GM23338 (cell line): Measurements from ENCODE around the gene NPHP4. TPM values are rescaled to one million over a fixed set of nuclear protein-coding genes. Genes with fewer than 3 reads are reported as not detected.

Source experiments
- ATAC-seq: fragments of 200-7000 bp; cut with Tn5 transposase; 3 replicates; pipeline ENCODE4 v1.9.1; 2020
- DNase-seq: peaks from one replicate; pipeline ENCODE4 v3.0.0-alpha.2; 2015; ENCODE audit warnings: low spot score
- H2AFZ ChIP-seq: fragments of 200-600 bp; sonication (generic); 2 replicates; pipeline ENCODE4 v1.8.0; 2016; ENCODE audit warnings: antibody characterized with exemption, mild to moderate bottlenecking, moderate library complexity
- H3F3A ChIP-seq: fragments of 200-600 bp; sonication (generic); replicated peaks from 2 replicates; pipeline ENCODE4 v1.8.0; 2017; ENCODE audit warnings: antibody characterized with exemption, mixed run types, low read depth
- H3K27ac ChIP-seq: fragments of 200-600 bp; sonication (generic); 2 replicates; pipeline ENCODE4 v1.6.1; 2016; ENCODE audit warnings: low read depth
- H3K27me3 ChIP-seq: fragments of 200-600 bp; sonication (generic); 2 replicates; pipeline ENCODE4 v1.8.0; 2016; ENCODE audit warnings: mild to moderate bottlenecking, mixed run types, moderate library complexity; ENCODE audit not compliant: insufficient read depth
- H3K36me3 ChIP-seq: fragments of 200-600 bp; sonication (generic); 2 replicates; pipeline ENCODE4 v1.8.0; 2016; ENCODE audit warnings: mild to moderate bottlenecking; ENCODE audit not compliant: insufficient read depth
- H3K4me1 ChIP-seq: fragments of 200-600 bp; sonication (generic); 2 replicates; pipeline ENCODE4 v1.8.0; 2016; ENCODE audit warnings: mild to moderate bottlenecking, moderate library complexity; ENCODE audit not compliant: insufficient read depth
- H3K4me2 ChIP-seq: fragments of 200-600 bp; sonication (generic); 2 replicates; pipeline ENCODE4 v1.7.1; 2017; ENCODE audit warnings: mixed run types
- H3K4me3 ChIP-seq: fragments of 200-600 bp; sonication (generic); 2 replicates; pipeline ENCODE4 v1.6.1; 2016; ENCODE audit warnings: mixed run types
- H3K79me2 ChIP-seq: fragments of 200-600 bp; sonication (generic); replicated peaks from 2 replicates; pipeline ENCODE4 v1.8.0; 2017; ENCODE audit warnings: mild to moderate bottlenecking; ENCODE audit not compliant: insufficient read depth
- H3K9me2 ChIP-seq: fragments of 200-600 bp; sonication (generic); 2 replicates; pipeline ENCODE4 v1.8.0; 2017; ENCODE audit not compliant: insufficient read depth
- H4K20me1 ChIP-seq: fragments of 200-600 bp; sonication (generic); replicated peaks from 2 replicates; pipeline ENCODE4 v1.8.0; 2017; ENCODE audit warnings: mild to moderate bottlenecking; ENCODE audit not compliant: insufficient read depth
- H3K27ac Mint-ChIP-seq: 2 replicates; pipeline ENCODE4 v1.8.0; 2020; ENCODE audit warnings: inconsistent platforms, mild to moderate bottlenecking, moderate library complexity, mixed read lengths
- H3K27me3 Mint-ChIP-seq: 3 replicates; pipeline ENCODE4 v1.8.0; 2022; ENCODE audit warnings: low read depth, mild to moderate bottlenecking, moderate library complexity, mixed read lengths, inconsistent platforms; ENCODE audit not compliant: insufficient read depth, poor library complexity
- H3K36me3 Mint-ChIP-seq: 3 replicates; pipeline ENCODE4 v1.8.0; 2021; ENCODE audit warnings: low read depth, mild to moderate bottlenecking, inconsistent platforms, moderate library complexity, mixed read lengths
- H3K4me1 Mint-ChIP-seq: 3 replicates; pipeline ENCODE4 v1.8.0; 2020; ENCODE audit warnings: mild to moderate bottlenecking, inconsistent platforms, mixed read lengths
- H3K4me3 Mint-ChIP-seq: 3 replicates; pipeline ENCODE4 v1.8.0; 2021; ENCODE audit warnings: moderate library complexity, mild to moderate bottlenecking, inconsistent platforms, mixed read lengths
- H3K9me3 Mint-ChIP-seq: 3 replicates; pipeline ENCODE4 v1.8.0; 2020; ENCODE audit warnings: moderate library complexity, mild to moderate bottlenecking, inconsistent platforms, mixed read lengths
- CREB1 ChIP-seq: fragments of 250-450 bp; sonication (Bioruptor Pico); IDR thresholded peaks from 2 replicates; pipeline ENCODE4 v1.5.0; 2020; ENCODE audit warnings: low read depth, mild to moderate bottlenecking, moderate library complexity
- EZH2phosphoT487 ChIP-seq: fragments of 200-600 bp; sonication (generic); IDR thresholded peaks from one replicate; pipeline ENCODE4 v1.8.1; 2018; ENCODE audit warnings: antibody characterized with exemption; ENCODE audit not compliant: unreplicated experiment
- JUNB ChIP-seq: IDR thresholded peaks from one replicate; pipeline ENCODE4 v1.6.1; 2016; ENCODE audit warnings: antibody characterized with exemption; ENCODE audit not compliant: unreplicated experiment
- STAT1 ChIP-seq: IDR thresholded peaks from one replicate; pipeline ENCODE4 v1.6.1; 2016; ENCODE audit warnings: antibody characterized with exemption; ENCODE audit not compliant: unreplicated experiment
- ZNF114 ChIP-seq: fragments of 250-450 bp; sonication (Bioruptor Pico); IDR thresholded peaks from 2 replicates; pipeline ENCODE4 v1.5.0; 2020; ENCODE audit warnings: mild to moderate bottlenecking, moderate library complexity
- ZNF331 ChIP-seq: fragments of 250-450 bp; sonication (Bioruptor Pico); IDR thresholded peaks from 2 replicates; pipeline ENCODE4 v1.5.0; 2020; ENCODE audit warnings: low read depth, mild to moderate bottlenecking, moderate library complexity
- polyA plus RNA-seq: library from polyadenylated mRNA; unstranded; fragments of >200 nt; fragmentation: Nextera tagmentation; extraction: Ambion mirVana; gene quantifications from 2 replicates; pipeline ENCODE4 v1.2.1, GENCODE V29; 2016
- total RNA-seq: library from RNA; depleted of rRNA; stranded (reverse); fragments of >200 nt; shearing (Covaris generic); gene quantifications from 2 replicates; pipeline ENCODE4 v1.2.3, GENCODE V29; 2014
- TF ChIP-seq, protein P1 (sequence below): IDR thresholded peaks from one replicate; pipeline ENCODE4 v1.6.1; 2018; ENCODE audit warnings: antibody characterized with exemption; ENCODE audit not compliant: unreplicated experiment
- TF ChIP-seq, protein P2 (sequence below): IDR thresholded peaks from 2 replicates; pipeline ENCODE4 v1.6.1; 2016; ENCODE audit warnings: antibody characterized with exemption
- TF ChIP-seq, protein P3 (sequence below), 2 experiments: fragments of 200-600 bp in 1 of 2; sonication (generic) in 1 of 2; conservative IDR thresholded peaks; 2 replicates each; pipeline versions ENCODE4 v1.5.1 to v1.6.1; 2016 to 2017; ENCODE audit warnings: antibody characterized with exemption in 2 of 2, low read depth in 2 of 2, mild to moderate bottlenecking in 2 of 2, moderate library complexity in 1 of 2

NPHP4 gene
- total and polyA plus RNA-seq, 2 experiments from 2014 or later: 2.5 to 12.4 TPM

DNA sequence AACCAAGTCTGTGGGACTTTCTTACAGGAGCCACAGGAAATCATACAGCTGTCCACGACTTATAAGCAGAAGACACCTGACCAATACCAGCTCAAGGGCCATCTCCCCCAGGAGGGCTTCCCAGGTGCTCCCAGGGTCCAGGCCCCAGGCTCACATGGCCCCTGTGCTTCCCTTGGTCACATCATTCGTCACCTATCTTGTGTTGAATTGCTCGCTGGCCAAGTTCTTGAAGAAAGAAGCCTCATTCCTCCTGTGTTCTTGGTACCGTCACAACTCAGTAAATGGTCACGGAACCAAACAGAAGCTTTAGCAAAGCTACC lies 3.0 kb downstream of the NPHP4 start:
- H3K4me1 Mint-ChIP-seq: peaks cover 17% of the 10 kb centered on the region
- peaks cover 25% of the 10 kb centered on the region for H3K27me3 Mint-ChIP-seq
- Histone ChIP-seq H3K9me2 (no peaks in the 10 kb centered on the region), H4K20me1 (peaks cover 15% of the 10 kb centered on the region), H3K27ac (no peak overlapping the region), H3F3A (no peaks in the 10 kb centered on the region), H2AFZ (no peak overlapping the region), H3K4me3 (no peak overlapping the region), H3K4me1 (peaks cover 9% of the 10 kb centered on the region), H3K36me3 (no peaks in the 10 kb centered on the region), H3K4me2 (no peak overlapping the region), H3K27me3 (peaks cover 23% of the 10 kb centered on the region), H3K79me2 (peaks cover 5% of the 10 kb centered on the region; the same call in 1 of the 2 replicates)
- no peak overlapping the region for H3K4me3 Mint-ChIP-seq
- no peak for ATAC-seq
- no peaks in the 10 kb centered on the region for H3K9me3 Mint-ChIP-seq
- TF ChIP-seq JUNB (no peak), STAT1 (no peak), ZNF114 (no peak)
- TF ChIP-seq, protein P1, sequence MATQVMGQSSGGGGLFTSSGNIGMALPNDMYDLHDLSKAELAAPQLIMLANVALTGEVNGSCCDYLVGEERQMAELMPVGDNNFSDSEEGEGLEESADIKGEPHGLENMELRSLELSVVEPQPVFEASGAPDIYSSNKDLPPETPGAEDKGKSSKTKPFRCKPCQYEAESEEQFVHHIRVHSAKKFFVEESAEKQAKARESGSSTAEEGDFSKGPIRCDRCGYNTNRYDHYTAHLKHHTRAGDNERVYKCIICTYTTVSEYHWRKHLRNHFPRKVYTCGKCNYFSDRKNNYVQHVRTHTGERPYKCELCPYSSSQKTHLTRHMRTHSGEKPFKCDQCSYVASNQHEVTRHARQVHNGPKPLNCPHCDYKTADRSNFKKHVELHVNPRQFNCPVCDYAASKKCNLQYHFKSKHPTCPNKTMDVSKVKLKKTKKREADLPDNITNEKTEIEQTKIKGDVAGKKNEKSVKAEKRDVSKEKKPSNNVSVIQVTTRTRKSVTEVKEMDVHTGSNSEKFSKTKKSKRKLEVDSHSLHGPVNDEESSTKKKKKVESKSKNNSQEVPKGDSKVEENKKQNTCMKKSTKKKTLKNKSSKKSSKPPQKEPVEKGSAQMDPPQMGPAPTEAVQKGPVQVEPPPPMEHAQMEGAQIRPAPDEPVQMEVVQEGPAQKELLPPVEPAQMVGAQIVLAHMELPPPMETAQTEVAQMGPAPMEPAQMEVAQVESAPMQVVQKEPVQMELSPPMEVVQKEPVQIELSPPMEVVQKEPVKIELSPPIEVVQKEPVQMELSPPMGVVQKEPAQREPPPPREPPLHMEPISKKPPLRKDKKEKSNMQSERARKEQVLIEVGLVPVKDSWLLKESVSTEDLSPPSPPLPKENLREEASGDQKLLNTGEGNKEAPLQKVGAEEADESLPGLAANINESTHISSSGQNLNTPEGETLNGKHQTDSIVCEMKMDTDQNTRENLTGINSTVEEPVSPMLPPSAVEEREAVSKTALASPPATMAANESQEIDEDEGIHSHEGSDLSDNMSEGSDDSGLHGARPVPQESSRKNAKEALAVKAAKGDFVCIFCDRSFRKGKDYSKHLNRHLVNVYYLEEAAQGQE: no peak
- H3K27ac Mint-ChIP-seq: no peak overlapping the region
- DNase-seq: no peak
- peaks cover 4% of the 10 kb centered on the region; the same call in 2 of the 3 replicates for H3K36me3 Mint-ChIP-seq

DNA sequence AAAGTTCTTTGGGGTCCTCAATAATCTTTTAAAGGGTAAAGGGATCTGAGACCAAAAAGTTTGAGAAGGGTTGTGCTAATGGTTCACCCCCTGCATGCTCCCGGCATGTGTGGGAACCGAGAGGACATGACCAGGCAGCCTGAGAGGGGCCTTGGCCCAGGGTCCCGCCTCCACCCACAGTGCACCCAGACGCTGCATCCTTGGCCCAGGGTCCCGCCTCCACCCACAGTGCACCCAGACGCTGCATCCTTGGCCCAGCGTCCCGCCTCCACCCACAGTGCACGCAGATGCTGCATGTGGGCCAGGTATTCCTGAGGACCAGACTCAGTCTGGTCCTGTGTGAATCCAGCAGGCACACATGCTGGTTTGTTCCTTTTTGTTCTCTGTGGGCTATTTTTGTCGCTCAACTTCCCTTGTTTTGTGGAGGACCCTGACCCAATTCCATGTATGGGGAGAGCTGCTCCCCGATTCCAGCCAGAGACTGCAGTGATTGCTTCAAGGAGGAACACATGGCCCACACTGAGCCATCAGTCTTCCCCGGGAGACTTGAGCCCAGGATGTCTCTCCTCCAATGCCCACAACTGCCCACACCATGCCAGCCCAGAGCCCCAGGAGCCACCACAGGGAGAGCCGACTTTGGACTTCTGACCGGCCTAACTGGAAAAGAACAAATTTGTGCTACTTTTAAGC lies 3.5 kb downstream of the NPHP4 start:
- Mint-ChIP-seq H3K36me3 (peaks cover 4% of the 10 kb centered on the region; the same call in 2 of the 3 replicates), H3K9me3 (no peaks in the 10 kb centered on the region), H3K27me3 (peaks cover 21% of the 10 kb centered on the region), H3K4me1 (peaks cover 12% of the 10 kb centered on the region), H3K4me3 (no peak overlapping the region), H3K27ac (no peak overlapping the region)
- peaks cover 4% of the 10 kb centered on the region for H3K4me1 ChIP-seq
- H3K79me2 ChIP-seq: peaks cover 5% of the 10 kb centered on the region; the same call in 1 of the 2 replicates
- no peak overlapping the region for H3K4me3 ChIP-seq
- H2AFZ ChIP-seq: no peak overlapping the region
- H3K4me2 ChIP-seq: no peak overlapping the region
- H3K36me3 ChIP-seq: no peaks in the 10 kb centered on the region
- H4K20me1 ChIP-seq: peaks cover 15% of the 10 kb centered on the region
- no peak overlapping the region for H3K27ac ChIP-seq
- H3K9me2 ChIP-seq: no peaks in the 10 kb centered on the region
- DNase-seq (no peak), ATAC-seq (no peak)
- H3K27me3 ChIP-seq: peaks cover 18% of the 10 kb centered on the region
- H3F3A ChIP-seq: no peaks in the 10 kb centered on the region
- TF ChIP-seq, protein P1: no peak
- TF ChIP-seq, protein P2, sequence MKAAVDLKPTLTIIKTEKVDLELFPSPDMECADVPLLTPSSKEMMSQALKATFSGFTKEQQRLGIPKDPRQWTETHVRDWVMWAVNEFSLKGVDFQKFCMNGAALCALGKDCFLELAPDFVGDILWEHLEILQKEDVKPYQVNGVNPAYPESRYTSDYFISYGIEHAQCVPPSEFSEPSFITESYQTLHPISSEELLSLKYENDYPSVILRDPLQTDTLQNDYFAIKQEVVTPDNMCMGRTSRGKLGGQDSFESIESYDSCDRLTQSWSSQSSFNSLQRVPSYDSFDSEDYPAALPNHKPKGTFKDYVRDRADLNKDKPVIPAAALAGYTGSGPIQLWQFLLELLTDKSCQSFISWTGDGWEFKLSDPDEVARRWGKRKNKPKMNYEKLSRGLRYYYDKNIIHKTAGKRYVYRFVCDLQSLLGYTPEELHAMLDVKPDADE: no peak
- TF ChIP-seq ZNF114 (no peak), EZH2phosphoT487 (no peak), ZNF331 (CRISPR knock-in tag) (no peak), STAT1 (no peak), CREB1 (CRISPR knock-in tag) (no peak)
- TF ChIP-seq, protein P3, sequence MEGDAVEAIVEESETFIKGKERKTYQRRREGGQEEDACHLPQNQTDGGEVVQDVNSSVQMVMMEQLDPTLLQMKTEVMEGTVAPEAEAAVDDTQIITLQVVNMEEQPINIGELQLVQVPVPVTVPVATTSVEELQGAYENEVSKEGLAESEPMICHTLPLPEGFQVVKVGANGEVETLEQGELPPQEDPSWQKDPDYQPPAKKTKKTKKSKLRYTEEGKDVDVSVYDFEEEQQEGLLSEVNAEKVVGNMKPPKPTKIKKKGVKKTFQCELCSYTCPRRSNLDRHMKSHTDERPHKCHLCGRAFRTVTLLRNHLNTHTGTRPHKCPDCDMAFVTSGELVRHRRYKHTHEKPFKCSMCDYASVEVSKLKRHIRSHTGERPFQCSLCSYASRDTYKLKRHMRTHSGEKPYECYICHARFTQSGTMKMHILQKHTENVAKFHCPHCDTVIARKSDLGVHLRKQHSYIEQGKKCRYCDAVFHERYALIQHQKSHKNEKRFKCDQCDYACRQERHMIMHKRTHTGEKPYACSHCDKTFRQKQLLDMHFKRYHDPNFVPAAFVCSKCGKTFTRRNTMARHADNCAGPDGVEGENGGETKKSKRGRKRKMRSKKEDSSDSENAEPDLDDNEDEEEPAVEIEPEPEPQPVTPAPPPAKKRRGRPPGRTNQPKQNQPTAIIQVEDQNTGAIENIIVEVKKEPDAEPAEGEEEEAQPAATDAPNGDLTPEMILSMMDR (conservative IDR thresholded peaks at IDR 0.05; ENCODE audit: low read depth in 2 of 2): no peak
